Activated B cell treated with CpG ODN at 0.5 μM for 24 hours (primary cell): ENCODE results near the gene PIK3R2. TPM values are rescaled to one million over a fixed set of nuclear protein-coding genes. Genes with fewer than 3 reads are reported as not detected.
"Not testable (repeated sequence)": the region's sequence is repeated elsewhere in the genome, so short reads cannot be mapped to it uniquely, and the experiment has no call there.

Experiments used
- ATAC-seq: fragments of 200-7000 bp; cut with Tn5 transposase; one replicate; pipeline ENCODE4 v1.10.0; 2021; ENCODE audit warnings: low read depth, mild to moderate bottlenecking, moderate library complexity
- CTCF ChIA-PET: fragments of 350-600 bp; sonication (Branson Sonifier 250); formaldehyde crosslinking; loops from one replicate; lab custom pipeline; 2021; ENCODE audit warnings: antibody characterized with exemption; lab: Charles Lee
- POLR2A ChIA-PET: fragments of 350-600 bp; sonication (Branson Sonifier 250); formaldehyde crosslinking; loops from one replicate; lab custom pipeline; 2021; ENCODE audit warnings: antibody characterized with exemption; lab: Charles Lee
- DNase-seq: peaks from one replicate; pipeline ENCODE4 v3.0.0; 2022
- H3K27ac Mint-ChIP-seq: one replicate; pipeline ENCODE4 v1.8.0; 2020; ENCODE audit warnings: mixed read lengths
- H3K27me3 Mint-ChIP-seq: one replicate; pipeline ENCODE4 v1.8.0; 2021; ENCODE audit warnings: mixed read lengths
- H3K36me3 Mint-ChIP-seq: one replicate; pipeline ENCODE4 v1.8.0; 2021; ENCODE audit warnings: low read depth, mixed read lengths
- H3K4me1 Mint-ChIP-seq: one replicate; pipeline ENCODE4 v1.8.0; 2021; ENCODE audit warnings: mixed read lengths
- H3K4me3 Mint-ChIP-seq: one replicate; pipeline ENCODE4 v1.8.0; 2020; ENCODE audit warnings: mild to moderate bottlenecking, mixed read lengths
- H3K9me3 Mint-ChIP-seq: one replicate; pipeline ENCODE4 v1.8.0; 2020; ENCODE audit warnings: mixed read lengths
- CTCF ChIP-seq: fragments of 200-600 bp; IDR thresholded peaks from one replicate; pipeline ENCODE4 v1.8.0; 2022; ENCODE audit warnings: antibody characterized with exemption, mild to moderate bottlenecking
- intact Hi-C: fragments of 100-400 bp; cut with micrococcal nuclease; formaldehyde crosslinking; loops from one replicate; pipeline ENCODE4 v1.15.1; 2024
- total RNA-seq: library from RNA; stranded (reverse); gene quantifications from 2 replicates; pipeline ENCODE4 v1.2.3, GENCODE V29; 2022

PIK3R2 gene
- 12.0 and 12.7 TPM in 2 replicates for total RNA-seq

- Mint-ChIP-seq H3K27me3 (no peaks in the 10 kb centered on the region), H3K27ac (peak within 1 kb of the TSS; percentile 94), H3K4me3 (peak within 1 kb of the TSS; percentile 89), H3K9me3 (no peaks in the 10 kb centered on the region), H3K4me1 (peaks cover 22% of the 10 kb centered on the region), H3K36me3 (peaks cover 28% of the 10 kb centered on the region)
- ChIA-PET CTCF (interaction anchor here (0.7 to 2.2 kb wide), 6 partner anchors 11 to 215 kb away, joined by 3 to 18 read pairs (median 4); no protein-coding TSS in a partner anchor), POLR2A (interaction anchor here (0.6 to 2.2 kb wide), 28 partner anchors 10 to 606 kb away, joined by 3 to 20 read pairs (median 8); partner anchors contain the start of genes ARRDC2, CCDC124, IFI30 and IL12RB1)
- peak; percentile 99 for DNase-seq
- TF ChIP-seq CTCF: no peak
- ATAC-seq: peak; percentile 82
- intact Hi-C loops: loop anchor here (1.0 to 2.0 kb wide), 14 partner anchors 8 to 369 kb away; partner anchors contain the start of genes ELL, IFI30 and RAB3A
These were observed at the start of gene PIK3R2 for GRCh38 chr19:18152817-18153555. Gene PIK3R2, plus strand, starts transcription at chr19:18153163. Its CDS starts 2,717 bp downstream, at chr19:18155880.

GRCh38 chr19:18104793-18105131 is 48.2 kb upstream of the PIK3R2 start:
- POLR2A ChIA-PET: interaction anchor here (0.6 to 9.7 kb wide), 12 partner anchors 8 to 148 kb away, joined by 3 to 146 read pairs (median 4); partner anchors contain the start of genes ARRDC2 and IL12RB1
- Mint-ChIP-seq H3K4me1 (peaks cover 77% of the 10 kb centered on the region), H3K4me3 (peak overlapping the region; percentile 81), H3K27me3 (no peaks in the 10 kb centered on the region), H3K36me3 (peaks cover 27% of the 10 kb centered on the region), H3K27ac (peak overlapping the region; percentile 82), H3K9me3 (no peaks in the 10 kb centered on the region)
- CTCF ChIA-PET: interaction anchor here (1.0 kb wide), 1 partner anchor 9 kb away, joined by 5 read pairs; no protein-coding TSS in a partner anchor
- DNase-seq (no peak), ATAC-seq (no peak)
- intact Hi-C loops: loop anchor here (10.0 kb wide), 1 partner anchor 310 kb away; the partner anchor contains the start of gene SSBP4
- TF ChIP-seq CTCF: no peak

- POLR2A ChIA-PET: interaction anchor here (0.5 to 9.7 kb wide), 5 partner anchors 8 to 160 kb away, joined by 3 to 146 read pairs (median 4); partner anchors contain the start of gene IL12RB1
- ATAC-seq, DNase-seq, H3K4me3 Mint-ChIP-seq, H3K9me3 Mint-ChIP-seq, CTCF ChIA-PET, H3K27me3 Mint-ChIP-seq: not testable (repeated sequence)
- intact Hi-C loops: loop anchor here (10.0 kb wide), 1 partner anchor 310 kb away; the partner anchor contains the start of gene SSBP4
- H3K36me3 Mint-ChIP-seq: peaks cover 25% of the 10 kb centered on the region
- peaks cover 72% of the 10 kb centered on the region for H3K4me1 Mint-ChIP-seq
- H3K27ac Mint-ChIP-seq: peak overlapping the region; percentile 82
These were observed 47.7 kb upstream of the PIK3R2 start for GRCh38 chr19:18105259-18105658.

GRCh38 chr19:18107235-18107634 is 45.7 kb upstream of the PIK3R2 start:
- CTCF ChIA-PET: interaction anchor here (1.0 kb wide), 1 partner anchor 54 kb away, joined by 3 read pairs; no protein-coding TSS in a partner anchor
- DNase-seq (no peak), ATAC-seq (no peak)
- Mint-ChIP-seq H3K27me3 (no peaks in the 10 kb centered on the region), H3K4me3 (peak overlapping the region; percentile 78), H3K4me1 (peaks cover 71% of the 10 kb centered on the region), H3K36me3 (peaks cover 23% of the 10 kb centered on the region), H3K27ac (peak overlapping the region; percentile 83), H3K9me3 (no peaks in the 10 kb centered on the region)
- POLR2A ChIA-PET: interaction anchor here (0.6 to 9.7 kb wide), 7 partner anchors 9 to 105 kb away, joined by 3 to 146 read pairs (median 8); partner anchors contain the start of genes ARRDC2, IL12RB1, MAST3 and MPV17L2
- intact Hi-C loops: loop anchor here (1.0 to 10.0 kb wide), 3 partner anchors 8 to 308 kb away; partner anchors contain the start of gene SSBP4
- no peak for TF ChIP-seq CTCF

GRCh38 chr19:18108897-18109296 is 44.1 kb upstream of the PIK3R2 start:
- DNase-seq (no peak), ATAC-seq (no peak)
- Mint-ChIP-seq H3K4me1 (peaks cover 64% of the 10 kb centered on the region), H3K36me3 (peaks cover 28% of the 10 kb centered on the region), H3K27ac (peak overlapping the region; percentile 83), H3K27me3 (no peaks in the 10 kb centered on the region), H3K9me3 (no peaks in the 10 kb centered on the region), H3K4me3 (peak overlapping the region; percentile 78)
- intact Hi-C loops: loop anchor here (1.0 to 10.0 kb wide), 2 partner anchors 102 to 306 kb away; partner anchors contain the start of gene SSBP4
- CTCF ChIA-PET: interaction anchor here (0.8 to 3.8 kb wide), 6 partner anchors 11 to 143 kb away, joined by 3 to 18 read pairs (median 3); partner anchors contain the start of genes IL12RB1 and MAST3
- POLR2A ChIA-PET: interaction anchor here (0.5 to 9.7 kb wide), 17 partner anchors 9 to 1555 kb away, joined by 3 to 146 read pairs (median 5); partner anchors contain the start of genes ARRDC2, ATP13A1, IL12RB1 and MAST3
- no peak for TF ChIP-seq CTCF
